HG03175 (cell line): ENCODE data around the gene MOB3A.
A peak's percentile ranks its signal among the peaks of the same experiment; 100 is the strongest.

Experiments used
- ATAC-seq: cut with Tn5 transposase; IDR thresholded peaks from one replicate; pipeline ENCODE4 v1.9.1; 2021; ENCODE audit warnings: mild to moderate bottlenecking, moderate library complexity; ENCODE audit not compliant: unreplicated experiment

The MOB3A gene

GRCh38 chr19:2047449-2048103 is 48.5 kb downstream of the MOB3A start:
- ATAC-seq = no peak

GRCh38 chr19:2047076-2047448 is 49.1 kb downstream of the MOB3A start:
- ATAC-seq = no peak

DNA sequence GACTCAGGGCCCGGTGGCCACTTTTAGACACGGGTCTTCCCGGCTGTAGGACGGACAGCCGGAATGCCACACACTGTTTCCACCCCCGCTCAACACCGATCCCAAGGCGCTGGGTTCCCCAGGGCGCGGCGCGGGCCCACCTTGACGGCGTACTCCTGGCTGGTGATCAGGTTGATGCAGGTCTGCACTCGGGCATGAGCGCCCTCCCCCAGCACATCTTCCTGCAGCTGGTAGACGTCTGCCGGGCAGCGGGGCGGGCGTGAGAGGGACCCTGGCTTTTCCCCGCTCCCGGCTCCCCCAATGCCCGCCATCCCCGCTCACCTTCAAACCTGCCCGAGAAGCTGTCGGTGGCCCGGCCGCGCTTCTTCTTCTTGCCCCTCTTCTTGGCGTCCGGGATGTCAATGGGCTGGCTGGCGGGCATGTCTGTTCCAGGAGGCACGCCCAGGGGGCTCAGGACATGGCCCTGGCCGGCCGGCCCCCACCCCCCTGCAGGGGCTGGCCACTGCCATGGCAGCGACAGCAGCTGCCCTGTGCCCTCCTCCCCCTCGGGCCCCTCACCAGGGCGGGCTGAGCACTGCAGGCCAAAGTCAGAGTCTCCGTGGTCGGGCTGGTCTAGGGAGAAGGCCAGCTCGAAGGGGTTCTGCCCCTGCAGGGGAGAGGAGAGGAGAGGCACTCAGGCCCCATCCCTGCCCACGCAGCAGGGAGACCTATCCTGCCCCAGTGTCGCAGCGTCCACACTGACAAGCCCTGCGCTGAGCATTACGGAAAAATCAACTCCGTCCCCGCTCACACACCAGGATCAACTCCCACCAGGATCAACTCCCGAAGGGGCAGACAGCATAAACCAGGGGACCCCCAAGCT is 49.8 kb downstream of the MOB3A start:
- no peak for ATAC-seq

- no peak for ATAC-seq
Measured at GRCh38 chr19:2045501-2046045, 50.6 kb downstream of the MOB3A start.

DNA sequence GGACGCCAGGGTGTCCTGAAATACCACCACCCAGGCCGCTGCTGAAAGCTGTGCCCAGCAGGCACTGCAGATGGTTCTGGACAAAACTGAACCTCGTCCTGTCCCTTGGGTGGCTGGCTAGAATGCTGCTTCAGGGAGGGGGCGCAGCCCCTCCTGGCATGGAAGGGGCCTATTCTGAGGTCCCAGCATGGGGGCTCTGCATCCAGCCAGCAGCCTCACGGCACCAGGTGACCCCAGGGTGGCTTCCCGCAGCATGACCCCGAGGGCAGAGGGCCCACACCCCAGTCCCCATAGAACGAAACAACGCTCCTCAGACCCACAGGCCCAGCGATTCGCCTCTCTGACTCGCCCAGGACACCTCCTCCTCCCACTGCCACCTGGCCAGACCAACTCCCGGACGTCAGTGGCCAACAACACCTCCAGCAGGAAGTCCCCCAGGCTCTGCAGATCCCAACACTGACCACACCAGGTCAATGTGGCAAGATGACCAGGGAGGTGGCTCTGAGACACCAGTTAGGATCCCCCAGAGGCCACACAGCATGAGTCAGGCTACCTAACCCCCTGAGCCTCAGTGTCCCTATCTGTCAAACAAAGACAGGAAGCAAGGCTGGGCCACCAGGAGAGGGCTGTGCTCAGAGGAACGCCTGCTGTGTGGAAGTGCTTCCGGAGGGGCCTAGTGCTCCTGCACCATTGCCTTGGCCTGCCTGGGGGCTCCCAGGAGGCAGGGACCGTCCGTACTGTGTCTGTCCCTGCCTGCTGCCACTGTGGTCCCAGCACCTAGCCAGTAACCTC is 51.2 kb downstream of the MOB3A start:
- no peak for ATAC-seq

DNA sequence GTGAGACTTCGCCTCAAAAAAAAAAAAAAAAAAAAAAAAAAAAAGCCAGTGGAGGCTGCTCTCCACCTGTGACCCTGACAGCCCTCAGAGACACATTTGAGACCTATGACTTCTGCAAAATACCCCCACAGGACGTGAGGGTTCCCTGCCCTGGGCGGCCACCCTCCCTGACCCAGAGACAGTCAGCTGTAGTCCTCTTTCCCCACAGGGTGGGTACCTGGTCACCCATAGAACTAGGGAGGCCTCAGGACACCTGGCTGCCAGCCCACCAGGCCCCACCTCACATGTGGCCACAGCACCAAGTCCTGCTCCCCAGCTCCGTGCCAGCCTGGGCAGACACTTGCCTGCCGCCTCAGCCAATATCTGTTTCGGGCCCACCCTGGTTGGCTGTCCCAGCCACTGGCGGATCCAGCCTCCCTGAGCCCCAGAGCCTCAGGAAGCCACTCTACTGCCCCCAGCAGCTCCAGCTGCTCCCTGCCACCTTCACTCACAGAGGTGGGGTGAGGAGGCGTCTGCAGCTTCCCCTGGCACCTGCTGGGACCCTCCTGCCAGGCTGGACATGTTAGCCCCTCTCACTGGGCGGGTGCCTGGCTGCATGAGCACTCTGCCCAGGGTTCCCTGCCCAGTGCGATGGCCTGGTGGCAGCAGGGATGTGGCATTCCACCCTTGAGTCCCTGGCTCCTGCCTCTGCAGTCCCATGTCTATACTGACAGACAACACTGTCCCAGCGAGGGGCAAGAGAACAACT is 52.0 kb downstream of the MOB3A start:
- ATAC-seq = no peak

DNA sequence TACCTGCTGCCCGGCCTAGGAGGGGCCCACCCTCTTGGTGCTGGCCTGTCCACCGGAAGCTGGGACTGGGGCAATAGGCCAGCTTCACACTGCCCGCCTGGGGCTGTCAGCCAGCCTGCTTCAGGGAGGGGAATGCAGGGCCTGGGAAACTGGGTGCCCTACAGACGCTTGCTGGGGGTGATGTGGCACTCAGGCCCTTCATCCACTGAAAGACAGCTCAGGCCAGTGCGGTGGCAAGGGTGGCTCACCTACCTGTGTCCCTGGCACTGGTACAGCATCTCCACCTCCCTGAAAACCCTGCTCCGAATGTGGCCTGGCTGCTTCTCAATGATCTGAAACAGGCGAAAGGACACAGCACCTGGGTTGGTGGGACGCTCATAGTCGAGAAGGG is 52.9 kb downstream of the MOB3A start:
- ATAC-seq = no peak

GRCh38 chr19:2042485-2043250 is 53.5 kb downstream of the MOB3A start:
- peak; percentile 6 for ATAC-seq

GRCh38 chr19:2041683-2042484 is 54.2 kb downstream of the MOB3A start:
- peak; percentile 84 for ATAC-seq

- ATAC-seq = no peak
Measured at GRCh38 chr19:2041433-2041682, 54.8 kb downstream of the MOB3A start.

GRCh38 chr19:2040647-2041432 is 55.3 kb downstream of the MOB3A start:
- ATAC-seq = no peak

GRCh38 chr19:2039959-2040646 is 56.0 kb downstream of the MOB3A start:
- no peak for ATAC-seq

GRCh38 chr19:2039089-2039958 is 56.8 kb downstream of the MOB3A start:
- ATAC-seq = no peak

DNA sequence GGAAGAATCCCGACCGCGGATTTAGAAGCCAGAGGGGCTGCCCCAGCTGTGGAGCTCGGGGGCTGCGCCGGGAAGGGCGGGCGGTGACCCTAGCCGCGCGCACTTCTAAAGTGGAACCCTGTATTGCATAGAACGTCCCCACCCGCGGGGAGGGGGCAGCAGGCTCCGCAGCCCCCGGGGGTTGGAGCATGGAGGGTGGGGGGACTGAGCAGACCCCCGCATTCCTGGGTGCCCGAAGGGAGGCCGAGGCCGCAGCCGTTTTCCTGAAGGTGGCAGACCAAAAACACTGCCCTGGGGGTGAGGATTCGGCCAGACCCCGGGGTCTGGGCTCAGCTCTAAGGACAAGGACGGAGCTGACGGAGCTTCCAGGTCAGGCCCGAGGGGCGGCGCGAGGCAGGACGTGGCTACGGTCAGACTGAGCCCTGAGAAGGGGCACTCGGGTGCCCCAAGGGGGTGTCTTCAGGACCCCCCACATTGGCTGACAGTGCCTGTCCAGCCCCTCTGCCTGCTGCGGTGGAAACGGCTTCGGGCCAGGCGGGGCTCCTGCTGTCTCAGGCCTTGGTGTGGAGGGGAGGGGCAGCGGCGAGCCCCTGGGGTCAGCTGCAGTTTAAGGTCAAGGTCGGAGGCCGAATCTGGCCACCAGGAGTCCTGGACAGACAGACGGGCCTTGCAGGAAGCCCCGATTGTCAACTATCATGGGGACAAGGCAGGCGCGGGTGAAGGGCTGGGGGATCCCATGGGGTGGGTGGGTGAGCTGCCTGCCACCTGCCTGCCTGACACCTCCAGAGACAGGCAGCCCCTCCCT is 57.6 kb downstream of the MOB3A start:
- ATAC-seq = no peak

GRCh38 chr19:2037651-2038255 is 58.4 kb downstream of the MOB3A start:
- ATAC-seq = no peak

- ATAC-seq = no peak
Measured at GRCh38 chr19:2036424-2036823, 59.7 kb downstream of the MOB3A start.
